HepG2 (cell line): ENCODE results near the gene CDK2AP2. TPM values are rescaled to one million over a fixed set of nuclear protein-coding genes. Genes with fewer than 3 reads are reported as not detected.

Source experiments
- ATAC-seq: fragments of 200-7000 bp; cut with Tn5 transposase; 3 replicates; pipeline ENCODE4 v1.9.1; 2020; ENCODE audit warnings: mild to moderate bottlenecking, moderate library complexity
- BruUV-seq: library from RNA; stranded (reverse); fragments of 400-500 nt; replicated peaks from 2 replicates; lab custom pipeline; 2021; lab: Mats Ljungman, UMichigan
- CTCF ChIA-PET: fragments of 300-600 bp; formaldehyde crosslinking; extraction: SDS; loops from one replicate; lab custom pipeline; 2021; ENCODE audit warnings: low total read pairs, inconsistent platforms, low intra/inter-chr PET ratio; lab: Yijun Ruan, JAX
- POLR2A ChIA-PET: fragments of 350-600 bp; sonication (Branson Sonifier 250); formaldehyde crosslinking; loops from one replicate; lab custom pipeline; 2020; ENCODE audit warnings: antibody characterized with exemption, inconsistent platforms; lab: Yijun Ruan, JAX
- DNase-seq: peaks from one replicate; pipeline ENCODE4 v3.0.0-alpha.2; 2015; ENCODE audit warnings: low spot score
- FAIRE-seq: peaks from 3 replicates; lab custom pipeline; 2011; peaks lifted over from hg19 to GRCh38; lab: Jason Lieb, UNC
- H2AFZ ChIP-seq: one replicate; pipeline ENCODE4 v1.6.1; 2011; ENCODE audit warnings: low read length, inconsistent platforms
- H3K27ac ChIP-seq: fragments of 300-600 bp; 3 replicates; pipeline ENCODE4 v1.8.0; 2011; ENCODE audit warnings: mixed run types, mild to moderate bottlenecking, mixed read lengths, low read length, inconsistent platforms; ENCODE audit not compliant: insufficient read depth; ENCODE audit errors: extremely low read length
- H3K27me3 ChIP-seq, 2 experiments: fragments of 200-600 bp in 1 of 2; 2 replicates in 1 of 2; 3 replicates in 1 of 2; pipeline versions ENCODE4 v1.6.0 to v1.8.0; 2011; ENCODE audit warnings: low read length in 2 of 2, mild to moderate bottlenecking in 2 of 2, moderate library complexity in 2 of 2, inconsistent platforms in 1 of 2; ENCODE audit not compliant: insufficient read depth in 2 of 2, control insufficient read depth in 1 of 2
- H3K36me3 ChIP-seq, 2 experiments: fragments of 200-600 bp in 1 of 2; replicated peaks in 1 of 2; 2 replicates in 1 of 2; 3 replicates in 1 of 2; pipeline versions ENCODE4 v1.5.1 to v1.8.0; 2011; ENCODE audit warnings: low read length in 2 of 2, inconsistent platforms in 1 of 2; ENCODE audit not compliant: insufficient read depth in 2 of 2, control insufficient read depth in 1 of 2
- H3K4me1 ChIP-seq: 2 replicates; pipeline ENCODE4 v1.5.1; 2012; ENCODE audit warnings: low read length, inconsistent platforms; ENCODE audit not compliant: insufficient read depth
- H3K4me2 ChIP-seq: 2 replicates; pipeline ENCODE4 v1.6.0; 2011; ENCODE audit warnings: low read depth, low read length, inconsistent platforms
- H3K4me3 ChIP-seq, 3 experiments: fragments of 200-600 bp in 1 of 3; sonication (generic), shearing (Covaris generic) in 1 of 3; replicated peaks in 1 of 3; 2 replicates each; pipeline ENCODE4 v1.5.1; 2011 to 2016; ENCODE audit warnings: low read length in 3 of 3, inconsistent platforms in 2 of 3, low read depth in 2 of 3, mild to moderate bottlenecking in 2 of 3, control low read depth in 1 of 3, mixed read lengths in 1 of 3; ENCODE audit not compliant: insufficient read depth in 1 of 3
- H3K79me2 ChIP-seq: one replicate; pipeline ENCODE4 v1.6.1; 2011; ENCODE audit warnings: low read length, inconsistent platforms; ENCODE audit not compliant: insufficient read depth
- H3K9ac ChIP-seq: 2 replicates; pipeline ENCODE4 v1.6.0; 2011; ENCODE audit warnings: mild to moderate bottlenecking, low read depth, low read length, inconsistent platforms; ENCODE audit not compliant: insufficient read depth
- H3K9me3 ChIP-seq: 2 replicates; pipeline ENCODE4 v1.5.1; 2012; ENCODE audit warnings: mild to moderate bottlenecking, low read length
- H4K20me1 ChIP-seq: 2 replicates; pipeline ENCODE4 v1.6.0; 2011; ENCODE audit warnings: inconsistent platforms, mild to moderate bottlenecking, low read length, moderate library complexity; ENCODE audit not compliant: insufficient read depth
- RXRB ChIP-seq: IDR thresholded peaks from 2 replicates; pipeline ENCODE4 v1.6.1; 2016; ENCODE audit warnings: borderline replicate concordance, missing genetic modification reagents, missing compliant biosample characterization
- TOPORS ChIP-seq: sonication (generic); formaldehyde crosslinking; IDR thresholded peaks from 2 replicates; pipeline ENCODE4 v1.8.0; 2023; ENCODE audit warnings: mild to moderate bottlenecking, missing genetic modification reagents
- ZFP36 ChIP-seq: fragments of 150-350 bp; IDR thresholded peaks from 2 replicates; pipeline ENCODE4 v1.6.1; 2018; ENCODE audit warnings: borderline replicate concordance, low read length, low read depth; ENCODE audit not compliant: partially characterized antibody
- ZNF724P ChIP-seq: sonication (generic); formaldehyde crosslinking; IDR thresholded peaks from 2 replicates; pipeline ENCODE4 v1.8.0; 2022; ENCODE audit warnings: missing genetic modification reagents, borderline replicate concordance
- WGBS: methylation state at CpG from one replicate; pipeline ENCODE4 v1.1.6; 2017; ENCODE audit warnings: low lambda C conversion rate; 5-methylcytosine and 5-hydroxymethylcytosine counted together
- in situ Hi-C: cut with HindIII; loops from 2 replicates; pipeline ENCODE4 v1.10.0; 2017; ENCODE audit warnings: low pct_unique_long_range_greater_than_20kb; ENCODE audit not compliant: extremely low pct_ligation_motif_present
- intact Hi-C: fragments of 100-400 bp; cut with micrococcal nuclease; formaldehyde crosslinking; loops from one replicate; pipeline ENCODE4 v1.10.0; 2022; ENCODE audit not compliant: unreplicated experiment
- polyA plus RNA-seq, 8 experiments: library from polyadenylated mRNA; depleted of rRNA in 3 of 8; stranded (reverse) in 7 of 8; unstranded in 1 of 8; fragments of >200 nt; fragmentation: Illumina TruSeq in 4 of 8; extraction: Trizol in 4 of 8; gene quantifications; 2 replicates each; pipeline versions ENCODE4 v1.2.1 to v1.2.3, GENCODE V29; 2011 to 2016; ENCODE audit warnings: low read depth in 4 of 8, missing spikeins in 1 of 8, mixed read lengths in 1 of 8; ENCODE audit not compliant: insufficient read depth in 1 of 8
- total RNA-seq, 5 experiments: library from RNA; depleted of rRNA; stranded (reverse); fragments of >200 nt; fragmentation: Illumina TruSeq; extraction: Trizol; gene quantifications; 2 replicates each; pipeline ENCODE4 v1.2.3, GENCODE V29; 2016; ENCODE audit warnings: low read depth in 1 of 5
- TF ChIP-seq, protein P1 (sequence below): sonication (generic); formaldehyde crosslinking; IDR thresholded peaks from 2 replicates; pipeline ENCODE4 v1.5.1; 2020; ENCODE audit warnings: mild to moderate bottlenecking, missing genetic modification reagents

CDK2AP2 gene
- total and polyA plus RNA-seq, 2 of the 13 experiments (the other 11 are each of a cell fraction or from before 2014, with no cell fraction given): 15.0 to 23.2 TPM

DNA sequence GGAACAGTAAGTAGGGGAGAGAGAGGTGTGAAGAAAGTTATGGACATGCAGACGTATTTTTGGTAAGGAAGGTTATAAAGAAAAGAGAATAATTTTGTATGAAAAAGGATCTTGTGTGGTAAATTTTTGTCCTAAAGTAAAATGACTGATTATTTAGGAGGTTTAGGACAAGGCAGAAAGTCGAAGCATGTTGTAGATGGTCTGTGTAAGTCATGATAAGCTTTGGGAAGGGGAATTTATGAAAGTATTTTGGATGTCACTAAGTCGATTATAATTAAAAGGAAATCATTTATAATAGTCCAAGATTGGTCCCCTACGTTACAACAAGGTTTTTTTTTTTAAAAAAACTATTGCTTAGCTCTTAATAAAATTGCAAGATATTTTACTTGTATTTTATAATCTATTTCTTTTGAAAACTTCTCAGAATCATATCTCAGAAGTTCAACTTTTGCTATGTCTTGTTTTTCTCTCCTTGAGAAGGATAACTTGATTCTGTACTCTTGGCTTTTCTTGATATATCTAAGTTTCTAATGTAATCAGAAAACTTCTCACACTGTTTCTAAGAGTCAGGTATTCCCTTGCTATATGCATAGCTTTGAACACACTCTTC is 26.2 kb upstream of the CDK2AP2 start:
- no peak overlapping the region for H3K9ac ChIP-seq
- no peak overlapping the region for H3K27ac ChIP-seq
- peaks cover 7% of the 10 kb centered on the region for H3K4me1 ChIP-seq
- WGBS: 2% methylated on average over 4 of the region's 4 CpGs
- no peaks in the 10 kb centered on the region for H4K20me1 ChIP-seq
- POLR2A ChIA-PET: no interaction called here
- DNase-seq: no peak
- no peak overlapping the region for H3K4me2 ChIP-seq
- CTCF ChIA-PET: no interaction called here
- H3K4me3 ChIP-seq: no peak overlapping the region
- in situ Hi-C loops: no loop called here
- peaks cover 24% of the 10 kb centered on the region for H3K9me3 ChIP-seq
- TF ChIP-seq TOPORS (CRISPR knock-in tag) (peak; percentile 80), ZNF724P (CRISPR knock-in tag) (peak; percentile 93; the same call in 1 of the 2 replicates), ZFP36 (peak; percentile 93), RXRB (CRISPR knock-in tag) (no peak)
- TF ChIP-seq, protein P1, sequence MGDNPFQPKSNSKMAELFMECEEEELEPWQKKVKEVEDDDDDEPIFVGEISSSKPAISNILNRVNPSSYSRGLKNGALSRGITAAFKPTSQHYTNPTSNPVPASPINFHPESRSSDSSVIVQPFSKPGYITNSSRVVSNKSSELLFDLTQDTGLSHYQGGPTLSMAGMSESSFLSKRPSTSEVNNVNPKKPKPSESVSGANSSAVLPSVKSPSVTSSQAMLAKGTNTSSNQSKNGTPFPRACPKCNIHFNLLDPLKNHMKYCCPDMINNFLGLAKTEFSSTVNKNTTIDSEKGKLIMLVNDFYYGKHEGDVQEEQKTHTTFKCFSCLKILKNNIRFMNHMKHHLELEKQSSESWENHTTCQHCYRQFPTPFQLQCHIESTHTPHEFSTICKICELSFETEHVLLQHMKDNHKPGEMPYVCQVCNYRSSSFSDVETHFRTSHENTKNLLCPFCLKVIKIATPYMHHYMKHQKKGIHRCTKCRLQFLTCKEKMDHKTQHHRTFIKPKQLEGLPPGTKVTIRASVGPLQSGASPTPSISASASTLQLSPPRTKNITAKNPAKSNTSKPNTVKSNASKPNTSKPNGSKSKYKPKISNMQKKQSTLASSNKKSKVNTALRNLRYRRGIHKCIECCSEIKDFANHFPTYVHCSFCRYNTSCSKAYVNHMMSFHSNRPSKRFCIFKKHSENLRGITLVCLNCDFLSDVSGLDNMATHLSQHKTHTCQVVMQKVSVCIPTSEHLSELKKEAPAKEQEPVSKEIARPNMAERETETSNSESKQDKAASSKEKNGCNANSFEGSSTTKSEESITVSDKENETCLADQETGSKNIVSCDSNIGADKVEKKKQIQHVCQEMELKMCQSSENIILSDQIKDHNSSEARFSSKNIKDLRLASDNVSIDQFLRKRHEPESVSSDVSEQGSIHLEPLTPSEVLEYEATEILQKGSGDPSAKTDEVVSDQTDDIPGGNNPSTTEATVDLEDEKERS (CRISPR knock-in tag): 0 out of 2 replicates have a peak, but pooled peaks have one; percentile 57
- TF ChIP-seq, all 625 proteins: peak for 4
- ATAC-seq: no peak
- Histone ChIP-seq H3K79me2 (no peaks in the 10 kb centered on the region), H3K27me3 (no peaks in the 10 kb centered on the region), H2AFZ (no peak overlapping the region), H3K36me3 (no peaks in the 10 kb centered on the region)
- no peak for FAIRE-seq
- BruUV-seq: no TSS peak
- intact Hi-C loops: no loop called here
